Loucy (cell line): ENCODE measurements around the gene ACVR1.

Source experiments
- H2AFZ ChIP-seq: fragments of 200-600 bp; sonication (generic); 2 replicates; pipeline ENCODE4 v1.6.0; 2016; ENCODE audit warnings: antibody characterized with exemption, mild to moderate bottlenecking, low read length, moderate library complexity
- H3F3A ChIP-seq: fragments of 200-600 bp; 2 replicates; pipeline ENCODE4 v1.6.0; 2016; ENCODE audit warnings: antibody characterized with exemption, low read depth, mild to moderate bottlenecking
- H3K27me3 ChIP-seq: fragments of 200-600 bp; sonication (generic); 2 replicates; pipeline ENCODE4 v1.6.1; 2014; ENCODE audit warnings: low read length, mild to moderate bottlenecking; ENCODE audit not compliant: insufficient read depth, poor library complexity, severe bottlenecking
- H3K36me3 ChIP-seq: fragments of 200-600 bp; sonication (generic); 2 replicates; pipeline ENCODE4 v1.6.1; 2016; ENCODE audit warnings: low read length; ENCODE audit not compliant: insufficient read depth
- H3K4me1 ChIP-seq: fragments of 200-600 bp; sonication (generic); 2 replicates; pipeline ENCODE4 v1.5.1; 2014; ENCODE audit warnings: low read length, mild to moderate bottlenecking; ENCODE audit not compliant: insufficient read depth, poor library complexity, severe bottlenecking
- H3K4me2 ChIP-seq: fragments of 200-600 bp; sonication (generic); 2 replicates; pipeline ENCODE4 v1.6.0; 2014; ENCODE audit warnings: antibody characterized with exemption, low read length, low read depth, mild to moderate bottlenecking; ENCODE audit not compliant: poor library complexity, severe bottlenecking
- H3K4me3 ChIP-seq: fragments of 200-600 bp; sonication (generic); 2 replicates; pipeline ENCODE4 v1.5.1; 2014; ENCODE audit warnings: low read length, mild to moderate bottlenecking, mixed read lengths; ENCODE audit not compliant: poor library complexity, severe bottlenecking
- H3K79me2 ChIP-seq: fragments of 200-600 bp; sonication (generic); 2 replicates; pipeline ENCODE4 v1.6.1; 2014; ENCODE audit warnings: low read length; ENCODE audit not compliant: insufficient read depth
- H3K9ac ChIP-seq: fragments of 200-600 bp; sonication (generic); 2 replicates; pipeline ENCODE4 v1.6.0; 2014; ENCODE audit warnings: mild to moderate bottlenecking, low read depth, low read length, moderate library complexity; ENCODE audit not compliant: poor library complexity, severe bottlenecking
- H3K9me2 ChIP-seq: fragments of 200-600 bp; sonication (generic); replicated peaks from 2 replicates; pipeline ENCODE4 v1.6.1; 2016; ENCODE audit warnings: low read depth, low read length, mixed read lengths
- H3K9me3 ChIP-seq: fragments of 200-600 bp; sonication (generic); 2 replicates; pipeline ENCODE4 v1.6.1; 2014; ENCODE audit warnings: mild to moderate bottlenecking, antibody characterized with exemption, low read length, low read depth; ENCODE audit not compliant: insufficient read depth
- H4K20me1 ChIP-seq: fragments of 200-600 bp; sonication (generic); 2 replicates; pipeline ENCODE4 v1.6.0; 2014; ENCODE audit warnings: antibody characterized with exemption, low read length, mild to moderate bottlenecking; ENCODE audit not compliant: insufficient read depth, poor library complexity, severe bottlenecking
- EZH2phosphoT487 ChIP-seq: fragments of 200-600 bp; IDR thresholded peaks from 2 replicates; pipeline ENCODE4 v1.6.1; 2018; ENCODE audit warnings: antibody characterized with exemption, mild to moderate bottlenecking, moderate library complexity, borderline replicate concordance
- TF ChIP-seq, protein P1 (sequence below): fragments of 200-600 bp; sonication (generic); conservative IDR thresholded peaks from 2 replicates; pipeline ENCODE4 v1.5.1; 2014; ENCODE audit warnings: mild to moderate bottlenecking, antibody characterized with exemption, low read length

ACVR1 gene

DNA sequence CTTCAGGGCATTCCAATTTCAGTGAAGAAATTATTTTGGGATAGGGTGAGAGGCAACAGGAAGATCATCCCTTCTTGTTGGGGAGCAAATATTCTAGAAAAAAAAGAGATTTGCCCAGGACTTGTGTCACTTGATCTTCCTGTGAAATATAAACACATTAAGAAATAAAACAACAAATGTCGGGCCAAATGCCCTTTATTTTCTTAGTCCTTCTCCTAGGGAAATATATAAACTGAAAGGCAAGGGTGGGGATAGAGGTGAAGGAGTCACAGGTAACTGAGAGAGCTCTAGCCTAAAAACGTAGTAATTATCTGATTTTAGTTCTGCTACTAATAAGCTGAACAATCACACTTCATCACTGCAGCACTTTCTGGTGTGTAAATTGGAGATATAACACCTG is 142.9 kb downstream of the ACVR1 start:
- H3K9me2 ChIP-seq = no peaks in the 10 kb centered on the region
- no peak overlapping the region for H3K4me3 ChIP-seq
- no peaks in the 10 kb centered on the region for H3F3A ChIP-seq
- no peak overlapping the region for H2AFZ ChIP-seq
- no peaks in the 10 kb centered on the region for H4K20me1 ChIP-seq
- H3K9me3 ChIP-seq = no peaks in the 10 kb centered on the region
- no peak overlapping the region for H3K9ac ChIP-seq
- H3K27me3 ChIP-seq = no peaks in the 10 kb centered on the region
- H3K4me2 ChIP-seq = no peak overlapping the region
- H3K4me1 ChIP-seq = no peaks in the 10 kb centered on the region
- H3K36me3 ChIP-seq = peaks cover 12% of the 10 kb centered on the region; the same call in 1 of the 2 replicates
- no peak for TF ChIP-seq EZH2phosphoT487
- TF ChIP-seq, protein P1, sequence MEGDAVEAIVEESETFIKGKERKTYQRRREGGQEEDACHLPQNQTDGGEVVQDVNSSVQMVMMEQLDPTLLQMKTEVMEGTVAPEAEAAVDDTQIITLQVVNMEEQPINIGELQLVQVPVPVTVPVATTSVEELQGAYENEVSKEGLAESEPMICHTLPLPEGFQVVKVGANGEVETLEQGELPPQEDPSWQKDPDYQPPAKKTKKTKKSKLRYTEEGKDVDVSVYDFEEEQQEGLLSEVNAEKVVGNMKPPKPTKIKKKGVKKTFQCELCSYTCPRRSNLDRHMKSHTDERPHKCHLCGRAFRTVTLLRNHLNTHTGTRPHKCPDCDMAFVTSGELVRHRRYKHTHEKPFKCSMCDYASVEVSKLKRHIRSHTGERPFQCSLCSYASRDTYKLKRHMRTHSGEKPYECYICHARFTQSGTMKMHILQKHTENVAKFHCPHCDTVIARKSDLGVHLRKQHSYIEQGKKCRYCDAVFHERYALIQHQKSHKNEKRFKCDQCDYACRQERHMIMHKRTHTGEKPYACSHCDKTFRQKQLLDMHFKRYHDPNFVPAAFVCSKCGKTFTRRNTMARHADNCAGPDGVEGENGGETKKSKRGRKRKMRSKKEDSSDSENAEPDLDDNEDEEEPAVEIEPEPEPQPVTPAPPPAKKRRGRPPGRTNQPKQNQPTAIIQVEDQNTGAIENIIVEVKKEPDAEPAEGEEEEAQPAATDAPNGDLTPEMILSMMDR = no peak
- no peaks in the 10 kb centered on the region for H3K79me2 ChIP-seq

DNA sequence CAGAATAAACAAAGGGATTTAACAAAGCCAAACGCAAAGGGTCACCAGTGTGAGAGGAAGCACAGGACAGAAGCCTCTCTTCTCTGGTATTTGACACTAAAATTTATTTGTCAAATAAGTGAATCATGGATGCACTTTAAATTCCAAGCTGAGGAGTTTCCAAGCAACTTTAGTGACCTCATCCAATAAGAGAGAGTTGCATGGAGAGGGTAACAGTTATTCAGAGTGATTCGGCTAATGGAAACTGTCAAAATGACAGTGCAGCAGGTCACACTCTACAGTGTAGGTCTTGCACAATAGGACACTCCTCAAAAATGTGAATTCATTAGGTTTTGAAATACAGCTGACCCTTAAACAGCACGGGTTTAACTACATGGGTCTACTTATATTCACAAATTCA is 143.5 kb downstream of the ACVR1 start:
- Histone ChIP-seq H3K9me3 (no peaks in the 10 kb centered on the region), H3K4me3 (no peak overlapping the region), H3K79me2 (no peaks in the 10 kb centered on the region), H3K9me2 (no peaks in the 10 kb centered on the region), H3K9ac (no peak overlapping the region), H3K4me1 (no peaks in the 10 kb centered on the region), H3K27me3 (no peaks in the 10 kb centered on the region), H4K20me1 (no peaks in the 10 kb centered on the region), H3K36me3 (peaks cover 9% of the 10 kb centered on the region; the same call in 1 of the 2 replicates), H3F3A (no peaks in the 10 kb centered on the region), H3K4me2 (no peak overlapping the region), H2AFZ (no peak overlapping the region)
- TF ChIP-seq EZH2phosphoT487 = no peak
- TF ChIP-seq, protein P1 = no peak

DNA sequence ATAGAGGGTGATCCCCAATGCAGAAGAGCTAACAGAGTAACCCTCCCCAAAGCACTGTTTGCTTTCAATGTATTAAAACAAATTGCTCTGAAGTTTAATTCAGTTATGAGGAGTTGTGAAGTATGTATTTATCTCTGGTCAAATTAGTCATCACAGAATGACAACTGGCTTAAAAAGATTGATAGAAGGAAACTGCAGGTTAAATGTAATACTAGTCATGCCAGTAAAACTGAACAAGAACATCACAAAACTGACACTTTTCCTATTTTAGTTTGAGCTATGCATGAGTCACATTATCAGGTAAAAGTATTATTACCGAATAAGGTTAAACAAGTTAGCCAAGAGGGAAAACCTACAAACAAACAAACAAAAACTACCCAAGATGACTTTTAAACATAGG is 148.4 kb downstream of the ACVR1 start:
- no peaks in the 10 kb centered on the region for H3K79me2 ChIP-seq

More for the DNA sequence above, 148.4 kb downstream of the ACVR1 start:
- Histone ChIP-seq H4K20me1 (no peaks in the 10 kb centered on the region), H3K36me3 (no peaks in the 10 kb centered on the region), H3K9me3 (peaks cover 3% of the 10 kb centered on the region; the same call in 1 of the 2 replicates), H3F3A (no peaks in the 10 kb centered on the region), H2AFZ (no peak overlapping the region), H3K9ac (no peak overlapping the region), H3K4me2 (no peak overlapping the region), H3K27me3 (no peaks in the 10 kb centered on the region), H3K4me3 (no peak overlapping the region), H3K4me1 (no peaks in the 10 kb centered on the region), H3K9me2 (no peaks in the 10 kb centered on the region)
- TF ChIP-seq EZH2phosphoT487 = no peak
- TF ChIP-seq, protein P1 = no peak
